Measurements from ENCODE around the gene IPO9.

- TF ChIP-seq CTCF (conservative IDR thresholded peaks at IDR 0.05 in 1 of 2, IDR thresholded peaks at IDR 0.05 in 1 of 2; ENCODE audit: low read depth in 1 of 2, low read length in 2 of 2) (no peak), EZH2 (IDR thresholded peaks at IDR 0.05; ENCODE audit: low read length, missing control alignments) (no peak)
Measured at GRCh38 chr1:201888282-201889089, 59.5 kb downstream of the IPO9 start, which contains the start of gene SHISA4.
